Ammon's horn (tissue), 1 donor: ENCODE data around the gene CNTNAP2.

Experiments
- DNase-seq: peaks from one replicate; pipeline ENCODE4 v3.0.0-alpha.2; 2016; ENCODE audit warnings: low spot score

Gene CNTNAP2

DNA sequence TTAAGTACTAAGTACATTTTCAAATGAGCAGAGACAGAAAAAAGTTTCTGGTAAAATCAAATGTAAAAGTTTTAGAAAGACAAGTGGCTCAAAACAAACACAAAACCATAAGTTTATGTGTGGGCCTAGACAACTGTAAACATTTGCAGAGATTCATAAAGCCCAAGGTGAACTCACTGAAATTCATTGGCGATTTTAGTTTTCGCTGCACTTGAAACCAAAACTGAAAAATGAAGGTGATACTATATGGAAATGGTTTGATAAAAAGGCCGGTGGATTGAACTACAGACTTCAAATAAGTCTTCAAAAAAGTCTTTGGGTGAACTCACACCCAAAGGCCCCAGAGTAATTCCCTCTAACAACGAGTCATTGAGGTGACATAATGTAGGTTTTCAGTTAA is 1289.0 kb downstream of the CNTNAP2 start:
- no peak for DNase-seq

GRCh38 chr7:147406521-147407135 is 1290.0 kb downstream of the CNTNAP2 start:
- DNase-seq, result no peak

DNA sequence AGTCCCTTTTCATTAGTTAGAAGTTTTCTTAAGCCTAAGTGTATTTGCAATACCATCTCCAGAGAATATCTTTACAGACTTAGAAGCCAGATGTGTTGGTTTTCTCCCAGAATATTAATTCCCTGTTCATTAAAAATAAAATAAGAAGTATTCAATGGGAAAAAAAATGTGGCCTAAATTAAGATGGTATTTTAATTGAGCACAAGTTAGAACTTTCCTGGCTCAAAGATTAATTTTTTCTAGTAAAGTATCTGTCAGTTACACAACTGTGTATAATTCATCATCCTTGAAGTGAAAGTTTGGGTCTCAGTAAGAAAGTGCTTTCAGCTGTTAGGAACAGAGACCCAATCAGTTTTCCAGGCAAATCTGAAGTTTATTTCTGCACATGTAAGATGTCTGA is 1294.5 kb downstream of the CNTNAP2 start:
- DNase-seq, result no peak

DNA sequence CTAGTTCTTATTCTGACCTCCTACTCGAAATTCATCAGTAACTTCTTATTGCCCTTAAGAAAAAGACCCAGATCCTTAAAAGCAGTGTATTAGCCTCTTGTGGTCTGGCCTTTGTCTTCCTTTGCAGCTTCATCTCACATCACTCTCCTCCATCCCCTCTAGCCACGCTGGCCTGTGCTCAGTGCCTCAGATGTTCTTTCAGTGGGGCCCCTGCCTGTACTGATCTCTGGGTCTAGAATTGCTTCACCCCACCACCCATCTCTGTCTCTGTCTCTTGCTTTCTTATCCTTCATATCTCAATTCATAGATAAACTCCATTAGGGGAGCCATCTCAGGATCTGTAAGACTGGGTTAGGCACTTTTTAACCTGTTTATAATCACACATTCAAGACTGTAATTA is 1295.5 kb downstream of the CNTNAP2 start:
- DNase-seq, result no peak

- no peak for DNase-seq
These were observed 1296.4 kb downstream of the CNTNAP2 start for GRCh38 chr7:147412782-147413556.

GRCh38 chr7:147413557-147413870 is 1296.9 kb downstream of the CNTNAP2 start:
- DNase-seq, result no peak

GRCh38 chr7:147415991-147416390 is 1299.4 kb downstream of the CNTNAP2 start:
- DNase-seq, result no peak

- no peak for DNase-seq
These were observed 1302.4 kb downstream of the CNTNAP2 start for GRCh38 chr7:147418966-147419365.

DNA sequence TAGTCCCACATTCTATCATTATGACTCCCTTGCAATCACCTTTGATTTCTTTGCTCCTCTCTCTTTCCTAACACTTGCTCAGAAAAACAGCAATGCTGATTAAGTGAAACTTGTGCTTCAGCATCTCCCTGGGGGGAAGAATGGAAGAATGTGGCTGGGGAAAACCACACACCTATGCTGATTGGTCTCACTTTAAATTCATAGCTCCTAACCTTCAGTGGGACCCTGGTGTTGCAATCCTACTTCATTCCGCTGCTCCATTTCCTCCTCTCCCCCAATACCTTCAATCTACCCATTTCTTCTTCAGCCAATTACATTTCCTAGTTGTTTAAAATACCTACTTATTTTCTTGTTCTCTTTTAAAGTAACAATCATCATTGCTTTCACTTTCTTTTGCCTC is 1307.3 kb downstream of the CNTNAP2 start:
- no peak for DNase-seq

DNA sequence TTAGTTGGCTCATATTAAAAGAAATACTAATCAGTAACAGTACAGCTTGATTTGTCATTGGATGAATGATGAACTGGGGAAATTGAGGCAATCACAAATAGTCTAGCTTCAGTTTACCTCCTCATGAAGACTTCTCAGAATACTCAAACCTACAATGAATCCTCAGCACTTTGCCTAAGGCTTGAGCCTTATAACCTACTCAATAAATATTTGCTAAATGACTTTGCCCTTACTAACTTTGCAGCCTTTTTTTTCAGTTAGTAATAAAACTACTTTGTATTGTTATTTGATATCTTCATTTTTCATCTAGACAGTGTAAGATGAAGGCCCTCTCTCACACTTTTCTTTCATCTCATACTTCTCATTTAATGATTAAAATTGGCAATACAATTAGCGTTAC is 1311.5 kb downstream of the CNTNAP2 start:
- DNase-seq, result no peak

- no peak for DNase-seq
These were observed 1313.4 kb downstream of the CNTNAP2 start for GRCh38 chr7:147429961-147430360.

- DNase-seq, result peak; percentile 68
These were observed 1315.5 kb downstream of the CNTNAP2 start for GRCh38 chr7:147432079-147432478.

DNA sequence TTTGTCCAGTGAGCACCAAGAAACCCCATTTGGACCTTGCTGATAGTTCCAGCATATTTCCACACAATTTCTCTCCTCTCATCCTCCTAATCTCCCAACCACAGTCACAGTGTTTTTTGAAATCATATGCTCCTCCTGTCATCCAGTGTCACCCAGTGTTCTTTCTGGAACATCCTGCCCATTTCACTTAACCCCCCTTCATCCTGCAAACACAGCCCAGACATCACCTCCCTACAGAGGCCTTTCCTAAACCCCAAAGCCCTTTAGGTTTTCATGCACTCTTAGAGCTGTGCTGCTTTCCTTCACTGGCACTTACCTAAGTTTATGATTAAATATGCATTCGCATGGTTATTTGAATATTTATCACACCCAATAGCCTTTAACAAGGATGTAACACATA is 1316.0 kb downstream of the CNTNAP2 start:
- DNase-seq, result no peak

GRCh38 chr7:147436718-147437117 is 1320.1 kb downstream of the CNTNAP2 start:
- DNase-seq, result no peak

GRCh38 chr7:147438216-147438615 is 1321.6 kb downstream of the CNTNAP2 start:
- DNase-seq, result no peak

- no peak for DNase-seq
These were observed 1327.3 kb downstream of the CNTNAP2 start for GRCh38 chr7:147443942-147444341.

DNA sequence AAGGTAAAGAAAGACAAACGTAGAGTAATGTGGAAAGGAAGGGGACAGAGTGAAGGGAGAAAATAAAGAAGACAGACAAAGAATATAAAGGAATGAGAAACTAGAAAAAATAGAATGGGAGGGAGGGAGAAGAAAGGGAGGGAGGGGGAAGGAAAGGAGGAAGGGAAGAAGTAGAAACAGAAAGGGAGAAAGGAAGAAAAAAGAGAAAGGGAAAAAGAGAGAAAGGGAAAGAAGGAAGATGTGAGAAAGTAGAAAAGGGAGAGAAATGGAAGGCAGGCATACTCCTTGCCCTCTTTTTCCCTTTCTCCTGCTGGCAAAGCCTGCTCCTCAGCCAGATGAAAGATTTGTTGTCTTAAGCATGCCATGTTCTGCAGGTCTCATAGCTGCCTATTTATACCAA is 1336.2 kb downstream of the CNTNAP2 start:
- DNase-seq, result no peak

DNA sequence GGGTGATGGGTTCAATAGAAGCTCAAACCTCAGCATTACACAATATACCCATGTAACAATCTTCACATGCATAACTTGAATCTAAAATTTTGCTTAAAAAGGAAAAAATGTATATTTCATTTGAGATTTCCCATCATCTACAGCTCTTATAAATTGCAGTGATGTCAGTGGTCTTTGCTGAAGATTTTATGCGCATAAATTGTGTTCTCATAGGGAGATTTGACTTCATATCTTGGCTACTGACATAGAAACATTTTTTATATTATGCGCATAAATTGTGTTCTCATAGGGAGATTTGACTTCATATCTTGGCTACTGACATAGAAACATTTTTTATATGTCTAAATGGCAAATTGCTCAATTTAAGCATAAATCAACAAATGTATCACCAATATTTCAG is 1348.6 kb downstream of the CNTNAP2 start:
- DNase-seq, result no peak

GRCh38 chr7:147472556-147472955 is 1356.0 kb downstream of the CNTNAP2 start:
- DNase-seq, result no peak

GRCh38 chr7:147474862-147475261 is 1358.3 kb downstream of the CNTNAP2 start:
- no peak for DNase-seq

DNA sequence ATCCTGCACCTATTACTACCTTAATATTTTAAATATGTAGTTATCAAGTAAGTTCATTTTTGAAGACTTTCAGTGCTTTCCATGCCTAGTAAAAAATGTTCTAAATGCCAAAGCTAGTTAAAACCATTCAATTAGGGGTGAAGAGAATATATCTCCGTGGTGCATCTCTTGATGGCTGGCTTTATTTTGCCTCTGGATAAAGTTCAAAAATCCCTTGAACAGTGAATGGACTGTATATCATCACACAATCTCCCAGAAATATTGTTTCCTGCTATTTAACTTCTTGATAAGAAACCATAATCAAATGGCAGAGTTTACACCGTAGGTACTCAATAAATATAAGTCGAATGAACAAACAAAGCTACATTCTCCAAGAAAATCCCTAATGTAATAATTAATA is 1360.9 kb downstream of the CNTNAP2 start:
- DNase-seq, result no peak

- DNase-seq, result no peak
These were observed 1362.2 kb downstream of the CNTNAP2 start for GRCh38 chr7:147478796-147479195.

DNA sequence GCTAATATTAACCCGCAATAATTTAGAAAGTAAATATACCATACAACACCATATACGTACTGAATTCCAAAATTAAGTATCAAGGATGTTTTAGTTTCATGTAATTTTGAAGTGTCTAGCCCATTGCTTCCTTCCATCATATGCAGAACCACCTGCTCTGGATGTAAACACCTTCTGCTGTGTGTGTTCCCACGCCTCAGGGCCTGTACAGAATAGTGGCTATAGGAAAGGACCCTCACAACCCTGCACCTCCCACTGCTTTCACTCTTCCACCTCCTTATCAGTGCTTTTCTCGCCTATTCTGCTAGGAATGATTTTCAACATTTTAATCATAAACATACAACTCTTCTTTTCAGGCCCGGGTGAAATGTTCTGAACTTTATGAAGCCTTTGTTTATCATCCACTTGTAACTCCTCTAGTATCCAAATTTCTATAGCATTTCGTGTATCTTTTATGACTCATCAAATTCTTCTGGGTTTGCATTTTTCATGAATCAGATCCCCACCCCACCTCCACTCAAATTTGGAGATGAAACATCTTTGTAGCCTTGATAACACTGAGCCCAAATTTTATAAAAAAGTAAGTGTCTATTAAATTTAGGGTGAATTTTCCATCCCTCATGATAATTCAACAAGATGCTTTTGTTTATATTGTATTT is 1367.2 kb downstream of the CNTNAP2 start:
- DNase-seq, result no peak
